Loucy (cell line): Measurements from ENCODE around the gene ARHGEF39.

Source experiments
- H2AFZ ChIP-seq: fragments of 200-600 bp; sonication (generic); 2 replicates; pipeline ENCODE4 v1.6.0; 2016; ENCODE audit warnings: antibody characterized with exemption, mild to moderate bottlenecking, low read length, moderate library complexity
- H3F3A ChIP-seq: fragments of 200-600 bp; 2 replicates; pipeline ENCODE4 v1.6.0; 2016; ENCODE audit warnings: antibody characterized with exemption, low read depth, mild to moderate bottlenecking
- H3K27me3 ChIP-seq: fragments of 200-600 bp; sonication (generic); 2 replicates; pipeline ENCODE4 v1.6.1; 2014; ENCODE audit warnings: low read length, mild to moderate bottlenecking; ENCODE audit not compliant: insufficient read depth, poor library complexity, severe bottlenecking
- H3K36me3 ChIP-seq: fragments of 200-600 bp; sonication (generic); 2 replicates; pipeline ENCODE4 v1.6.1; 2016; ENCODE audit warnings: low read length; ENCODE audit not compliant: insufficient read depth
- H3K4me1 ChIP-seq: fragments of 200-600 bp; sonication (generic); 2 replicates; pipeline ENCODE4 v1.5.1; 2014; ENCODE audit warnings: low read length, mild to moderate bottlenecking; ENCODE audit not compliant: insufficient read depth, poor library complexity, severe bottlenecking
- H3K4me2 ChIP-seq: fragments of 200-600 bp; sonication (generic); 2 replicates; pipeline ENCODE4 v1.6.0; 2014; ENCODE audit warnings: antibody characterized with exemption, low read length, low read depth, mild to moderate bottlenecking; ENCODE audit not compliant: poor library complexity, severe bottlenecking
- H3K4me3 ChIP-seq: fragments of 200-600 bp; sonication (generic); 2 replicates; pipeline ENCODE4 v1.5.1; 2014; ENCODE audit warnings: low read length, mild to moderate bottlenecking, mixed read lengths; ENCODE audit not compliant: poor library complexity, severe bottlenecking
- H3K79me2 ChIP-seq: fragments of 200-600 bp; sonication (generic); 2 replicates; pipeline ENCODE4 v1.6.1; 2014; ENCODE audit warnings: low read length; ENCODE audit not compliant: insufficient read depth
- H3K9ac ChIP-seq: fragments of 200-600 bp; sonication (generic); 2 replicates; pipeline ENCODE4 v1.6.0; 2014; ENCODE audit warnings: mild to moderate bottlenecking, low read depth, low read length, moderate library complexity; ENCODE audit not compliant: poor library complexity, severe bottlenecking
- H3K9me2 ChIP-seq: fragments of 200-600 bp; sonication (generic); replicated peaks from 2 replicates; pipeline ENCODE4 v1.6.1; 2016; ENCODE audit warnings: low read depth, low read length, mixed read lengths
- H3K9me3 ChIP-seq: fragments of 200-600 bp; sonication (generic); 2 replicates; pipeline ENCODE4 v1.6.1; 2014; ENCODE audit warnings: mild to moderate bottlenecking, antibody characterized with exemption, low read length, low read depth; ENCODE audit not compliant: insufficient read depth
- H4K20me1 ChIP-seq: fragments of 200-600 bp; sonication (generic); 2 replicates; pipeline ENCODE4 v1.6.0; 2014; ENCODE audit warnings: antibody characterized with exemption, low read length, mild to moderate bottlenecking; ENCODE audit not compliant: insufficient read depth, poor library complexity, severe bottlenecking
- EZH2phosphoT487 ChIP-seq: fragments of 200-600 bp; IDR thresholded peaks from 2 replicates; pipeline ENCODE4 v1.6.1; 2018; ENCODE audit warnings: antibody characterized with exemption, mild to moderate bottlenecking, moderate library complexity, borderline replicate concordance
- TF ChIP-seq, protein P1 (sequence below): fragments of 200-600 bp; sonication (generic); conservative IDR thresholded peaks from 2 replicates; pipeline ENCODE4 v1.5.1; 2014; ENCODE audit warnings: mild to moderate bottlenecking, antibody characterized with exemption, low read length

ARHGEF39 gene

DNA sequence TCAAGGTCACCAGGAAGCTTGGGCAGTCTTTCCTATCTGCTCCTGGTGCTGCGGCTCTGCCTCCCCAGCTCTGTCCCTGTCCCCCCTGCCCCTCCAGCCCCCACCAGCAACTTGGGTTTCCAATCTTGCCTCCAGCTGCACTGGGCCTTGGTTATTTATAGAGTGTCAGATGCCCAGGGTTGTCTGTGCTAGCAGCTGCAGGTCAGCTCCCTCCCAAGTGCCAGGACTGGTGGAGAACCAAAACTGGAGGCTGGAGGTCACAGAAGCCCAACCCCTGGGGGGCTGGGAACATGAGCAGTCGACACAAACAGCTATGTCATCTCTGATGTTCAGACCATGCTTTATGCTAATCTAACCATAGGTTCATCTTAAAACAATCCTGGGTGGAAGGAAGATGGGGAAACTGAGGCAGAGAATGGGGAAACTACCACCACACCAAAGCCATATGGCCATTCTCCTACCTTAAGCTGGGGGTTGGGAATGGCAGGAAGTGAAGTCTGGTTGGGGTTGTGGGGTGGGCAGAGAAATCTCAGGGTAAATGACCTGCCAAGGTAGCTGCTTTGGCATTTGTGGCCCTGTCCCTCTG, 23.1 kb upstream of the ARHGEF39 start:
- no peaks in the 10 kb centered on the region for H3K9me2 ChIP-seq
- no peak overlapping the region for H3K4me2 ChIP-seq
- no peaks in the 10 kb centered on the region for H3K9me3 ChIP-seq
- H3K4me1 ChIP-seq, result peaks cover 8% of the 10 kb centered on the region
- H3K9ac ChIP-seq, result no peak overlapping the region
- no peaks in the 10 kb centered on the region for H3K79me2 ChIP-seq
- no peak overlapping the region for H3K4me3 ChIP-seq
- H4K20me1 ChIP-seq, result no peaks in the 10 kb centered on the region
- H3F3A ChIP-seq, result no peaks in the 10 kb centered on the region
- H3K36me3 ChIP-seq, result no peaks in the 10 kb centered on the region
- no peaks in the 10 kb centered on the region for H3K27me3 ChIP-seq
- TF ChIP-seq, protein P1, sequence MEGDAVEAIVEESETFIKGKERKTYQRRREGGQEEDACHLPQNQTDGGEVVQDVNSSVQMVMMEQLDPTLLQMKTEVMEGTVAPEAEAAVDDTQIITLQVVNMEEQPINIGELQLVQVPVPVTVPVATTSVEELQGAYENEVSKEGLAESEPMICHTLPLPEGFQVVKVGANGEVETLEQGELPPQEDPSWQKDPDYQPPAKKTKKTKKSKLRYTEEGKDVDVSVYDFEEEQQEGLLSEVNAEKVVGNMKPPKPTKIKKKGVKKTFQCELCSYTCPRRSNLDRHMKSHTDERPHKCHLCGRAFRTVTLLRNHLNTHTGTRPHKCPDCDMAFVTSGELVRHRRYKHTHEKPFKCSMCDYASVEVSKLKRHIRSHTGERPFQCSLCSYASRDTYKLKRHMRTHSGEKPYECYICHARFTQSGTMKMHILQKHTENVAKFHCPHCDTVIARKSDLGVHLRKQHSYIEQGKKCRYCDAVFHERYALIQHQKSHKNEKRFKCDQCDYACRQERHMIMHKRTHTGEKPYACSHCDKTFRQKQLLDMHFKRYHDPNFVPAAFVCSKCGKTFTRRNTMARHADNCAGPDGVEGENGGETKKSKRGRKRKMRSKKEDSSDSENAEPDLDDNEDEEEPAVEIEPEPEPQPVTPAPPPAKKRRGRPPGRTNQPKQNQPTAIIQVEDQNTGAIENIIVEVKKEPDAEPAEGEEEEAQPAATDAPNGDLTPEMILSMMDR, result no peak
- no peak for TF ChIP-seq EZH2phosphoT487
- H2AFZ ChIP-seq, result no peak overlapping the region

DNA sequence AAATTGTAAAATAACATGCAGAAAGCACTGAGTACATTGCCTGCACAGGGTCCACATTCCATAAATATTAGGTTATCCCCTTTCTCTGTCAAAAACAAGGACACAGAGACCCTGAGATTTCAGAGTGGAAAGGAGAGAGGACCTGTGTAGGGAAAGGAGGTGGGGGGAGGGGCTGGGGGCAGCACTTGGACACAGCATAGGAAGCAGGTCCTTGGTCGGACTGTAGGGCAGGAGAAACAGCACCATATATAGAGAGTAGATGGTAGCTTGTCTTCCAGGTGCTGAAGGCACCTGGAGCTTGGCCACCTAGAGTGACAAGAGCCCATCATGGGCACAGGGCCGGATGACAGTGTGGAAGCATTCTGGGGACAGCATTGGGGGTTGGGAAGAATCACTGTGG, 22.3 kb upstream of the ARHGEF39 start:
- Histone ChIP-seq H2AFZ (no peak overlapping the region), H3K9ac (no peak overlapping the region)

DNA sequence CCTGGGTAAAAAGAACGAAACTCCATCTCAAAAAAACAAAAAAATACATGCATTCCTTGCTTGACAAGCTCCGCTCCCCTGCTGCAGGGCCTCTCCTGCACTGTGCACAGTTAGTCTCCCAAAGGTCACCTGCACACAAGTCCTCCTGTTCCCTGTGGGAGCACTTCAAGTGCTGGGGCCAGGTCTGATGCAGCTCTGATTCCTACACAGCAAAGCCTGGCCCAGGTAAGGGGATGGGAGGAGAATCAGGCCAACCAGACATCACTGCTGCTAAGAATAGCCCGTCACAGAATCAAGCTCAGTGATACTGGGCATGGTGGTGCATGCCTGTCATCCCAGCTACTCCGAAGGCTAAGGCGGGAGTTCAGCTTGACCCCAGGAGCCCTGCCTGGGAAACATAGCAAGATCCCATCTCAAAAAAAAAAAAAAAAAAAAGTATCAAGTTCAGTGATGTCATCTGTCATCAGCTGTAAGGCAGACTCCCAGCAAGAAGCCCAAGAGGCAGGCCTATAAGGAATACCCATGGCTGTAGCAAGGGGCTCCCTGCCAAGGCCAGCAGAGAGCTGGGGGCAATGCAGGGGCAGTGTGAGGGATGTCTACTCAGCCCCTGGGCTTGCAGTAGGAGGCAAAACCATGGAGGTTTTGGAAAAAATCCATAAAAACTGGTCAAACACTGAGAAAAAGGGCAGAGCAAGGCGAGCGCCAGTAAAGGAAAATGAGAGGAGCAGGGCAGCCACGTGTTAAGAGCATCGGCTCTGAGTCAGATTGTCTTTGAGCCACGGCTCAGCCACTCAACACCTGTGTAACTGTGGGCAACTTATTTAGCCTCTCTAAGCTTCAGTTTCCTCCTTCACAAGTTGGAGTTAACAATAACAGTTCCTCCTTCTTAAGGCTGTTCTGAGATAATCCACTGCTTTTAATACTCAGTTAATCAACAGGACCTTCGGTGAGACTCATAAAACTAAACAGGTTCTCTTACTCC, 21.5 kb upstream of the ARHGEF39 start:
- H3K36me3 ChIP-seq, result no peaks in the 10 kb centered on the region
- no peak overlapping the region for H3K4me2 ChIP-seq
- no peaks in the 10 kb centered on the region for H4K20me1 ChIP-seq
- H3K4me1 ChIP-seq, result peaks cover 8% of the 10 kb centered on the region
- no peaks in the 10 kb centered on the region for H3K27me3 ChIP-seq
- TF ChIP-seq EZH2phosphoT487, result no peak
- TF ChIP-seq, protein P1, result no peak
- H3F3A ChIP-seq, result no peaks in the 10 kb centered on the region
- no peak overlapping the region for H3K9ac ChIP-seq
- no peaks in the 10 kb centered on the region for H3K9me2 ChIP-seq
- H3K79me2 ChIP-seq, result no peaks in the 10 kb centered on the region
- no peak overlapping the region for H3K4me3 ChIP-seq
- H3K9me3 ChIP-seq, result no peaks in the 10 kb centered on the region
- H2AFZ ChIP-seq, result no peak overlapping the region

More for the DNA sequence above, 22.3 kb upstream of the ARHGEF39 start:
- no peaks in the 10 kb centered on the region for H3K9me3 ChIP-seq
- H3K4me2 ChIP-seq, result no peak overlapping the region
- no peaks in the 10 kb centered on the region for H3K36me3 ChIP-seq
- peaks cover 8% of the 10 kb centered on the region for H3K4me1 ChIP-seq
- H3K4me3 ChIP-seq, result no peak overlapping the region
- no peaks in the 10 kb centered on the region for H4K20me1 ChIP-seq
- H3K79me2 ChIP-seq, result no peaks in the 10 kb centered on the region
- no peak for TF ChIP-seq EZH2phosphoT487
- TF ChIP-seq, protein P1, result no peak
- H3K9me2 ChIP-seq, result no peaks in the 10 kb centered on the region
- H3F3A ChIP-seq, result no peaks in the 10 kb centered on the region
- H3K27me3 ChIP-seq, result no peaks in the 10 kb centered on the region
